NCI-H524 treated with DMSO at 0.1 percent for 48 hours (cell line): ENCODE measurements around the gene CCL16.
"Not testable (repeated sequence)": the region's sequence is repeated elsewhere in the genome, so short reads cannot be mapped to it uniquely, and the experiment has no call there.

Experiments
- DNase-seq: peaks from one replicate; lab custom pipeline; 2025; lab: John Stamatoyannopoulos, UW

CCL16 gene

DNA sequence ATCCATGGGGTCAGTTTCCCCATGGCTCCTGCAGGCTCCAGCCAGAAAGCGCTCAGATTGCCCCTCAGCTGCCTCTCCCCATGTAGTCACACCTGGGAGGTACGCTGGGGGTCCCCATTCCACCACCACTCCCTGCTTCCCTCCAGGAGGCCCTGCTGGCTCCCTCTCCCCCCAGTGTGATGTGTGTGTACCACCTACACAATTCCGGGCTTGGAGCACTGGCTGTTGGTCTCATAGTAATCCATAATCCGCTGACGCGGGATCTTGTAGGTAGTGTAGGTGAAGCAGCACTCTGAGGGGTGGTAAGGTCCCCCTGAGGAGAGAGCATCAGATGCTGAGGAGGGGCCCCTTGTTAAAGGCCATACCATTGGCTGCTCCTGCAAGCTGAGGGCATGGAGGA is 2.8 kb upstream of the CCL16 start:
- no peak for DNase-seq

DNA sequence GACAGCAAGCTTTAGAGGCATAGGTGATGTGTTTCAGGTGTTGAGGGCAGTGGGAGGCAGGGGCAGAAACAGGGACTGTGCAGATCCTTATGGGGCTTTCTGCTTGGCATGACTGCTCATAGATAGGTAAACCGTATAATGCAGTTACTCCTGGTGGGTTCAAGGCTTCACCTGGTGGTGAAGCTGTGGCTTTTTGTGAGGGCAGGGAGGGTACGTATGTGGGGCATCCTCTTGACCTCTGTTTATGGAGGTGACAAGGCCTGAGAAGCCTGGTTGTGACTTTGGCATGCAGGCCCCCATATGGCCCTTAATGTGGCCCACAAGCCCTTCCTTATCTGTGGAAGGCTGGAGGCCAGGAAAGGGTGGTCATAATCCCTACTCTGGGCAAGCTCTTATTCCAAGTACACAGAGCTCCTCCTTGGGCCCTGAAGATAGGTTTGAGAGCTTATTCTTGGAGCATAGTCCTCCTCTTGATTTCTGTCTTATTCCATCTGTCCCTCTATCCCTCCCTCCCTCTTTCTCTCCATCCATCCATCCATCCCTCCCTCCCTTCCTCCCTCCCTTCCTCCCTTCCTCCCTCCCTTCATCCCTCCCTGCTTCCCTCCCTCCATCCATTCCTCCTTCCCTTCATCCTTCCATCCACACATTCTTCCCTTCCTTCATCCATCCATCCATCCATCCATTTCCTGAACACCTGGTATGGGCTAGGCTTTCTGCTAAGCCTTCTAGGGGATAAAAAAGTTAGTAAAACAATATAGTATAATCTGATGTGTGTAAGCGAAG is 1.3 kb upstream of the CCL16 start:
- DNase-seq, result no peak

DNA sequence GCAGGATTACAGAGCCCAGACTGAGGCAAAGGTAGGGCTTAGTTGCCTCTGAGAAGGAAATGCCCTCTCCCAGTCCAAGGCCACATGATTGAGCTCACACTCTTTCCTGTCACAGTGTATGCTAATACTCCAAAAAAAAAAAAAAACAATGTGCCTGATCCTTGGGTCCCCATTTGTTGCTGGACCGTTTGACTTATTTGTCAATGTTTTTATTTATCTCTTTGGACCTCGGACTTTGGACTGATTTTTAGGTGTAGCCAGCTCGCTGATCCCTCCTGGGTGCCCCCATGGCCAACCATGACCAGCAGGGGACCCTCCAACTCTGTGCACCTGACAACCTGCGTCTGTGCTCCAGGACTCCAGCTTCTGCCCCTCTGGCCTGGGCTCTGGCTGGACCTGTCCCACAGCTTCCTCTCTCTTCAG is 622 bp upstream of the CCL16 start:
- no peak for DNase-seq

DNA sequence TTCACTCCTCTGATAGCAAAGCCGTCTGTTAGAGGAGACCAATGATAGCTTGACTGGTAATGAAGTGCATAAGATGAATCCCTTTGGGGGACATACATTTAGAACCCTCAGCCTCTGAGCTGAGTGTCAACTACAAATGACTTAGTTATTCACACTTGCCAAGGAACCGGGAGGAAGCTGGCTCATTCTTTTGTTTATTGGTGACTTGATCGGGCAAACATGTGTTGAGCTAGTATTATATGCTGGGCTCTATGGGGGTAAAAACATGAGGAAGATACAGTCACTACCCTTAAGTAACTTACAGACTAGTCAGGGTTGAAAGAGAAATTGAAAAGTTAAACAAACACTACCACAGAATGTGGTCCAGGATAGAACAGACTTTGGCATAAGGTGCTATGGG is 3.0 kb downstream of the CCL16 start:
- DNase-seq, result no peak

DNA sequence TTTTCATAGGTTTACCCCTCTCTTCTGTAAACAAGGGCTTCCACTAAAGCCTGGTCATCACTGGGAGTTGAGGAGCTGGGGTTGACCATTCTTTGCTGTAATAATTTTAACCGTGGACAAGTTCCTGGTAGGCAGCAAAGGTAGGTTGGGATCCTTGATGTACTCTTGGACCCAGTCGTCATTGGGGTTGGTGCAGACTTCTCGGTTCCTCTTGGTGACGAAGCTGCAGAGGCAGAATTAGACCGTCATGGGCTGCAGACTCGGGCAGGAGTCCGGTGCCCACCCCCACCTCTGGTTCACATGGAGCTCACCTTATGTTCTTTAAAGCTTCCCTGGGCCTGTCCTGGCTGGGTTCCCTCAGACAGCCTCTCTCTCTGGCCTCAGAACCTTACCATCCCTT is 3.8 kb downstream of the CCL16 start:
- no peak for DNase-seq

DNA sequence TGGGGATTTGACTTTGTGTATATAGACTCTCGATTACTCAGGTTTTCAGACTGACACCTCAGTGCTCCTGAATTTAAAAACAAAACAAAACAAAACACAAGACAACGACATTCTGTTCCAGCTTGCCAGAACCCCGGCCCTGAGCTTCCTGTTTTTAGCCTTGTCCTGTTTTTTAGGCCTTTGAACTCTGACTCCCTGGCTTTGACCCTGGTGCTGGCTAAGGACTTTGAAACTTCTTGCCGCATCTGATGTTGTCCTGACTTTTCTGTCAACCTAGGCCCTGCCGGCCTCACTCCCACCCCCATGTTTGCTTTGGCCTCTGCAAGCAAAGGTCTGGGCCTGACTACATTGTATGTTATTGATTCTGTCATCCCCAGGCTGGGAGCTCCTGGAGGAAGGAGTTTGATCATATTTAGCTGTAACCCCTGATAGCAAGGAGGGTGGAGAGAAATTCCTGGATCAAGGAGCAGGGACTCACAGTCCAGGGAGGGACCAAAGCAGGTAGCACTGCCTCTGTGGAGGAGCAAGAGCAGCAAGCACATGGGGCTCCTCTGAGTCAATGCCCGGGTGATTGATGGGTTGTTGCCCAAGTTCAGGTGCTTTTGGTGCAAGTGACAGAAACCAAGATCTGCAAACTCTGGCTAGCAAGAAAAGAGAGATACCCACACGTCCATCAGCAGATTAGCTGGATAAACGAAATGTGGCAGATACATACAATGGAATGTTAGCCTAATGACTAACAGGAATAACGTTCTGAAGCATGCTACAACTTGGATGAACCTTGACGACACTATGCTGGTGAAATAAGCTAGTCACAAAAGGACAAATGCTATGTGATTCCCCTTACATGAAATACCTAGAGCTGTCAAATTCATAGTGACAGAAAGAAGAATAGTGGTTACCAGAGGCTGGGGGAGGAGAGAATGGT is 7.7 kb downstream of the CCL16 start:
- no peak for DNase-seq

DNA sequence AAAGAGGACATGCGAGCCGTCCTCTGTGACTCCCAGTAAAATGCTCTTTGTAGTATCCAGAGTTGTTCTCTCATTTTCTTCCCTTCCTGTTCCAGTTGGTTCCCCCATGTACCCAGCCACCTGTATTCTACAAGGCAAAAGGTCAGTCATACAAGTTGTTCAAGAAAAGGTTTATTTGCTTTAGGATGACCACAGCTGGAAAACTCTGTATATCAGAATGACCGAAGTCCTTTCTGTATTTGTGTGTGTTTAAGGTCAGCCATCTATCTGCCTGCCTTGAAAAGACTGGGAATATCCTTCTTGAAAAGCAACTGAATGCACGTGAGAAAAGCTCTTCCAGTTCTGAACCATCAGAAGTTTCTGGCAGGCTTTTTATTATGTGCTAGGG is 8.4 kb downstream of the CCL16 start:
- no peak for DNase-seq

DNA sequence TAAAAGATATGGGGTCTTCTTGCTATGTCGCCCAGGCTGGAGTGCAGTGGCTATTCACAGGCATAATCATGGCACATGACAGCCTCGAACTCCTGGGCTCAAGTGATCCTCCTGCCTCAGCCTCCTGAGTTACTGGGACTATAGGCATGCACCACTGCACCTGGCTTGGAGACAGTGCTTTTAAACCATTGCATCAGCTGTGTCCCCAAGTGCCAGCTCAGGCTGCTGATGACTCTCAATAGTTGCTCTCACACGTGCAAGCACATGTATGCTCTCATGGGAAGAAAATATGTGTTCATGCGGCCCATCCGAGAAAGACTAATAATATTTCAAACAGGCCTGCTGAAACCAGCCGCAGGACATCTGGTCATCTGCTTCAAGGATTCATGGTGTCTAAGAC is 8.8 kb downstream of the CCL16 start:
- DNase-seq, result no peak

DNA sequence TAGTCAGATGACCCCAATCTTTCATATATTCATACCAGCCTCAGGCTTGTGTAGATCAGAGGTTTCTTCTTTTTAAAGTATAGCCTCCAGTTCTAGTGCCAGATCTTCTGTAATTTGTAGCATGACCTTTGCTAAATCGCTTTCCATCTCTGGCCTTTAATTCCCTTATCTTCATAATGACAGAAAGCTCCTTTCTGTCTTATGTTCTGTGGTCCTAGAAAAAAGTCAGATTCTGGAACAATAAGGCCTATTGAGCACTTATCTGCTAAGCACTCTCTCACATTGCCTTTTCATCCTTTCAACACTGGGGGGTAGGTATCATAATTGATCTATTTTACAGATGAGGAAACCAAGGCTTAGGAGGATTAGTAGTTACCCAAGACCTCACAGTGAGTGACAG is 9.2 kb downstream of the CCL16 start:
- DNase-seq, result no peak

DNA sequence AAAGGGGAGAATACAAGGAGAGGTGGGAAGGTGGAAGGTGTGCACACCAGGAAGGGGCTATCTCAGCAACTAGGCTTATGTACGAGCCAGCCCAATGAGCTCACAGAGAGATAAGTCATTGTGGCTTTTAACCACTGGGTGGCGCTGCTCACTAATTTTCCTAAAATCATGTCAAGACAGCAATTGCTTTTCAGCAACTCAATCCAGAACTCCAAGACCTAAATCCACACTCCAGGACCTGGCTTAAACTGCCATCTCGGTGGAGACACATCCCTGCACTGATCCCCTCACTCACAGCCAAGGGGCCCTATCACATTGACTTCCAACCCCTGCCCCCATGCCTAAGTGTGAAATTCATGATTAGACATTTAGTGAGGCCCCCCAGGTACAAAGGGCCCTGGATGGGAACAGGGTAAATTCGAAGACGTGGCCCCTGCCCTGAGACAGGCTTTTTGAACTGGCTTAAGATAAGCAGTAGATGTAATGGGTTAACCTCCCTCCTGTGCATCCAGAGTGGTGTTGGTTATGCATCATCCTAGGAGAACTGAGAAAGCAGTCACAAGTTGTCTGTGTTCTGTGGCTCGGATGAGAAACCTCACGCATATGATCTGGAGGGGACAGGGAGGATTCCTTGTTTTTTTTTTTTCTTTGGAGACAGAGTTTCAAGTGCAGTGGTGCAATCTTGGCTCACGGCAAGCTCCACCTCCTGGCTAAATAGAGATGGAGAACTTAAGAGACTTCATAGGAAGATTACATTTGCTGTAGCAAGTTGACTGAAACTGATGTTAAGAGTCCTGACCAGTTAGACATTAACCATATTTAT is 11.5 kb downstream of the CCL16 start:
- no peak for DNase-seq

DNA sequence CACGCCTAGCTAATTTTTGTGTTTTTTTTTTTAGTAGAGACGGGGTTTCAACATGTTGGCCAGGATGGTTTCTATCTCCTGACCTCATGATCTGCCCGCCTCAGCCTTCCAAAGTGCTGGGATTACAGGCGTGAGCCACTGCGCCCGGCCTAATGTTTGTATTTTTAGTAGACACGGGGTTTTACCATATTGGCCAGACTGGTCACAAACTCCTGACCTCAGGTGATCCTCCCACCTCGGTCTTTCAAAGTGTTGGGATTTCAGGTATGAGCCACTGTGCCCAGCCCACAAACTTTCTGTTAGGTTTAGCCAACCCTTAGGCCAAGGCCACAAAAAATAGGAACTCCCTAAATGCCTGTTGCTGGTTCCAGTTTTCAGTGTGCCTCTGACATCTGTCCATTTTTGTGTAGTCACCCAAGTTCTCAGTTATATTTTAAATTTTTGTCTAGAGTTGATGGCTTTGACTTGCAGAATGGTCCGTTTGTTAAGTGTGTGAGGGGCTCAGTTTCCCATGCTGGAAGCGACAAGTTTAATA is 12.7 kb downstream of the CCL16 start:
- DNase-seq, result no peak

DNA sequence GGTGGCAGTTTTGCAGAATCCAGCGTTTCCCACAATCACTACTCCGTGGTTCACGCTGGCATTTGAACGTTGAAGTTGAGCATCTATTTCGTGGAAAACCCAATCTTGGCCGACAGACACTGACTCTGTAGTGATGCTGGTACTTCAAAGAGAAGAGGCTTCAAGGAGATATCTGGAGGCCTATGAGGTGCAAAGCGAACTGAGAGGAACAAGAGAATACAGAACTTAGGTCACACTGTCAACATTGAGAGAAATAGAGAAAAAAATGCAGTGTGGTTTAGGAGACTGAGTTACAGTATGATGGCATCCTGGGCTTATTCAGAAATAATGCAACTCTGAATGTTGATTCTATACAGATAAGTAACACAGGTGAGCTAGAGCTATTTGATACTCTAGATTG is 16.0 kb downstream of the CCL16 start:
- no peak for DNase-seq

DNA sequence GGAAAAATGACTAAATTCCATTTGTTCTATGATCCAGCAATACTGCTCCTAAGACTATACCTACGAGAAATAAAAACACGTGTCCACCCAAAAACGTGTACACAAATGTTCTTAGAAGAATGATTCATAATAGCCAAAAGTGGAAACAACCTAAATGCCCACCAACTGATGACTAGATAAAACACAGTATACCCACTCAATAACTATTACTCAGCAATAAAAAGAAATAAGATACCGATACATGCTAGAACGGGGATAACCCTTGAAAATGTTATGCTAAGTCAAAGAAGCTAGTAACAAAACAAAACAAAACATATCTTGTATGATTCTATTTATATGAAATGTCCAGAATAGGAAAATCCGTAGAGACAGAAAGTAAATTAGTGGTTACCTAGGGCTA is 17.6 kb downstream of the CCL16 start:
- no peak for DNase-seq

DNA sequence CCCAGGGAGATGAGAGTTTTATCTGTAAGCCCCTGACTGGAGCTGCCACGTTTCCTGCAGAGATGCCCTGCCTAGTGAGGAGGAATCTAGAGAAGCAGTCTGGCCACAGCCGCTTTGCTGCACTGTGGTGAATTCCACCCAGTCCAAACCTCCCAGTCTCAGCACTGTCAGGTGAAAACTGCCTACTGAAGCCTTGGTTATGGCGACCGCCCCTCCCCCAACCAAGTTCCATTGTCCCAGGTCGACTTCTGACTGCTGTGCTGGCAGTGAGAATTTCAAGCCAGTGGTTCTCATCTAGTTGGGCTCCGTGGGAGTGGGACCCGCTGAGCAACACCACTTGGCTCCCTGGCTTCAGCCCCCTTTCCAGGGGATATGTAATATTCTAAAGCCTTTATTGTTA is 27.6 kb downstream of the CCL16 start:
- no peak for DNase-seq

DNA sequence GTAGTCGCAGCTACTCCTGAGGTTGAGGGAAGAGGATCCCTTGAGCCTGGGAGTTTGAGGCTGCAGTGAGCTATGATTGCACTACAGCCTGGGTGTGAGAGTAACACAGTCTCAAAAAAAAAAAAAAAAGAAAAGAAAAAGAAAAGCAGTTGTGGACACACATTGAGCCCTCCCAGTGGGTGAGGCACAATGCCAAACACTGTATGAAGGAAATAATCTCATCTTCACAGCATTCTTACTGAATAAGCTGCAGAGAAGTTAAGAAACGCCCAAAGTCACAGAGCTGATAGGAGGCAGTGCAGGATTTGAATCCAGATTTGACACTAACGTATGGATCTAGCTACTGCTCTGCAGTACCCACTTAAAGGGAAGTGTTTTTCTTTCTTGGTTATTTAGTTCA is 31.9 kb downstream of the CCL16 start:
- no peak for DNase-seq

DNA sequence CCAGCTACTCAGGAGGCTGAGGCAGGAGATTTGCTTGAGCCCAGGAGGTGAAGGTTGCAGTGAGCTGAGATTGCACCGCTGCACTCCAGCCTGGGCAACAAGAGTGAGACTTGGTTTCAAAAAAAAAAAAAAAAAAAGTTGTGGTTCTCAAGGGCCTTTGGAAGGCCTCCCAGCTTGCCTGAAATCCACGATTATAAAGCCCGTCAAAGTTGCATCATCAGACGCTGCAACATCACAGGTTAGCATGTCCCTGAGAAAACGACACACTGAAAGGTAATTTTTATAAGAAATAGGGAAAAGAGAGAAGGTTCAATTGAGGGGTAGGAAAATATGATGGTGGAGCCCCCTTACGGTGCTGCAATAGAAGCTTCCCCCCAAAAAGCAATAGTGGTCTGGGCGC is 33.2 kb downstream of the CCL16 start:
- DNase-seq, result no peak

DNA sequence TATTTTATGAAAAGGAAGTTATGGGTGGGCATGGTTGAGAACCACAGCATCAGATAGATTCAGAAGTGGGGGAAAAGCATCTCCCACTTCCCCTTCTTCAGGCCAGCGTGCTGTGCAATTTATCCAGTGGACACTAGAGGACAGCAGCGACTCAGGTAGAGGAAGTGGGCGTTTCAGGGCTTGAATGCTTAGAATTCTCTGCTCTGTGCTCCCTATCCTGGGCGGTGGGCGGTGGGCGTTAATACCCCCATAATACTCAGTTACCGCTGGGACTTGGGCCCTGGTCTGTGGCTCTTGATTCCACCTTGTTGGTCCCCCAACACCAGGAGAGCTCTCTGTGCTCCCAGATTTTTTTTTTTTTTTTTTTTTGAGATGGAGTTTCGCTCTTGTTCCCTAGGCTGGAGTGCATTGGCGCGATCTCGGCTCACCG is 34.1 kb downstream of the CCL16 start:
- DNase-seq, result no peak

DNA sequence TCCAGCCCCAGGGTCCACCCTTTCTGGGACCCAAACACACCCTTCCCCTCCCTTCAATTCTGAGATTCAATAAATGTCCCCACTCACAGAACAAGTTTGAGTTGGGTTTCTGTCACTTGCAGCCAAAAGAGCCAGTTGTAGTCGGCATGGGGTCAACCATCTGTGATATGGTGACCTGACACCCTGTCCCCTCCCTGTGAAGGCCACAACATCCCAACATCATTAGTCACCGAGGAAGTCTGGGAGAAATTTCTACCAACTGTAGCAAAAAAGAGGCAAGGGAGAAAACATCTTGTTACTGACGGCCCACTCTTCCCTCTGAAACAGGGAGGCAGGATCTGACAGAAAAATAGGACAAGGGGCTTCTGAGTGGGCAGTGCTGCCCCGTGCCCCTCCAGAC is 37.1 kb downstream of the CCL16 start:
- no peak for DNase-seq

DNA sequence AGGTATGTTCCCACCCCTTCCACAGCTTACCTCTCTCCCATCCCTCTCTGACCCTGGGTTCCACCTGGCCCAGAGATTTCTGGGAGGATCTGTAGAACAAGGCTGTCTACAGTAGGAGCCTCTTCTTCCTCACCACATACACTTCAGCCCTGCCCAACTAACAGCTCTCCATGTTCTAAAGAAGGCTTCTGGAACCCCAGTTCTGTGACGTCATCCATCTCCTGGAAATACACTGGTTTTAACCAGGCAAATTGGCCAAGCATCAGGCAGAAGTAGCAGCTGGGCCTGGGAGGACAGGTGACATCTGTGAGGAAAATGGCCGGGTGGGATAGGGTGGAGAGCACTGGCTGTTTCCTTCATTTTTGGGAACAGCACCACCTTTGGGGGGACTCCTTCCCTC is 37.8 kb downstream of the CCL16 start, which contains the start of gene LYZL6:
Gene LYZL6 (minus strand): TSS at position 177 of the 400 bp plus-strand sequence. CDS start 4,357 bp downstream, outside the sequence.
- no peak for DNase-seq

DNA sequence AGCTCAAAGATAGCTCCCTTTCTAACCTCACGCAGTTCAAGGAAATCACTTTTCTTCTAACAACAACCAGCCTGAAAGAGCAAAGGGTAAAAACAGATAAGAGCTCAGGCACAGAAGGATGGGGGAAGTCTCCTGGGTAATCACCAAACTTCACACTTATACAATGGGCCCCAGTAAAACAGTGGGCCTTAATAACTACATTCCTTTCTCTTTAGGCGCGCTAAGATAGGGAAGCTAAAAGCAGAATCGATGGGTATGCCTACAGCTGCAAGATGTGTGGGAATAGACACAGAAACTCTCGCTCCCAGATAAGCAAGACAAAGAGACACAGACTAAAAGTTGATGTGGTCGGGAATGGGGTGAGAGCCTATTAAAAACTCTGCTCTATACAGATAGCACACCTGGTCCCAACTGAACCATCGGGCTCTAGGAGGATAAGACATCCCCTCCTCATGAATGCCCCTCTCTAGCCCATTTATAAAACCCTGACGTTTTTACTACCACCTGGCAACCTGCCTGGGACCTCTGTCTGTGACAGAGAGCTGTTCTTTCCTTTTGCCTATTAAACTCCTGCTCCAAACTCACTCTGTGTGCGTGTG is 38.6 kb downstream of the CCL16 start:
- no peak for DNase-seq

DNA sequence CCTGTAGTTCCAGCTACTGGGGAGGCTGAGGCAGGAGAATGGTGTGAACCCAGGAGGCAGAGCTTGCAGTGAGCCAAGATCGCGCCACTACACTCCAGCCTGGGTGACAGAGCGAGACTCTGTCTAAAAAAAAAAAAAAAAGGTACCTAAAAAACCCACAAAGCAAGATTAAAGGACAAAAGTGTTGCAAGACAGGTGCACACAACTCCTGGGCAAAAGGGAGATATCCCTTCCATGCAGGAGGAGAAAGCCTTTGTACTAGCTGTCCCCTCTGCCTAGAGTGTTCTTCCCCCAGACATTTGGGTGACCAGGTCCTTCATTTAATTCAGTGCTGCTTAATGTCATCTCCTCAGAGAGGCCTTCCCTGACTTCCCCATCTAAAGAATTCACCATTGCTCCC is 42.8 kb downstream of the CCL16 start:
- DNase-seq, result not testable (repeated sequence)

DNA sequence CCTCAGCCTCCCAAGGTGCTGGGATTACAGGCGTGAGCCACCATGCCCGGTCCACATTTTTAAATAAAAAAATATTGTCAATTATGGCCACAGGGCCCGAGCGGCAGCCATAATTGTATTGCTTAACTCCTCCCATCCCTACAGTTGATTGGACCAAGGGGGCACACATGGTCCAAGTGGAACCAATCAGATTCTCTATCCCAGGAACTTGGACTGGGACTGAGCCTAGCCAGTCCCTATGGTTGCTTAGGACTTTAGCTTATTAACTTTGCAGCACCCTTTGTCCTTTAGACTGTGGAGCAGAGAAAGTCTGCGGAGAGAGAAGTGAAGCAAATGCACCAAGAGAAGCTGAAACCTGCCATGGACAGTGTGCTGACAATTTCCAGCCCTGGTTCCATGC is 45.2 kb downstream of the CCL16 start:
- DNase-seq, result no peak
